SK-N-SH treated with all-trans-retinoic acid at 6 μM for 48 hours (cell line): ENCODE measurements around the gene TTYH2.

Source experiments
- ATAC-seq: fragments of 200-7000 bp; cut with Tn5 transposase; 3 replicates; pipeline ENCODE4 v1.9.1; 2020; ENCODE audit warnings: mild to moderate bottlenecking, moderate library complexity
- ARNTL ChIP-seq: fragments of 450-650 bp; formaldehyde crosslinking; IDR thresholded peaks from 2 replicates; pipeline ENCODE4 v1.5.0; 2020; ENCODE audit warnings: low read depth, mild to moderate bottlenecking, moderate library complexity, borderline replicate concordance
- BACH2 ChIP-seq: fragments of 250-450 bp; sonication (Bioruptor Pico); IDR thresholded peaks from 2 replicates; pipeline ENCODE4 v1.9.0; 2021; ENCODE audit warnings: mild to moderate bottlenecking, borderline replicate concordance
- CREB5 ChIP-seq: fragments of 250-450 bp; sonication (Bioruptor Pico); IDR thresholded peaks from 2 replicates; pipeline ENCODE4 v1.5.1; 2020; ENCODE audit warnings: low read depth, mild to moderate bottlenecking, moderate library complexity
- CSDC2 ChIP-seq: fragments of 250-450 bp; sonication (Bioruptor Pico); IDR thresholded peaks from 2 replicates; pipeline ENCODE4 v1.5.0; 2020; ENCODE audit warnings: mild to moderate bottlenecking, moderate library complexity
- CSRNP3 ChIP-seq: fragments of 250-450 bp; sonication (Bioruptor Pico); IDR thresholded peaks from 2 replicates; pipeline ENCODE4 v1.5.1; 2021; ENCODE audit warnings: mild to moderate bottlenecking, moderate library complexity
- ESRRG ChIP-seq: fragments of 250-450 bp; sonication (Bioruptor Pico); IDR thresholded peaks from 2 replicates; pipeline ENCODE4 v1.6.1; 2021; ENCODE audit warnings: mild to moderate bottlenecking
- GLIS3 ChIP-seq: fragments of 250-450 bp; sonication (Bioruptor Pico); IDR thresholded peaks from 2 replicates; pipeline ENCODE4 v1.5.0; 2020; ENCODE audit warnings: mild to moderate bottlenecking, moderate library complexity
- ISL1 ChIP-seq: fragments of 250-450 bp; sonication (Bioruptor Pico); IDR thresholded peaks from 2 replicates; pipeline ENCODE4 v2.1.2; 2022; ENCODE audit warnings: mild to moderate bottlenecking, moderate library complexity
- OSR1 ChIP-seq: fragments of 250-450 bp; sonication (Bioruptor Pico); IDR thresholded peaks from 2 replicates; pipeline ENCODE4 v1.8.0; 2022; ENCODE audit warnings: moderate library complexity, mild to moderate bottlenecking, inconsistent platforms
- PATZ1 ChIP-seq: fragments of 250-450 bp; sonication (Bioruptor Pico); IDR thresholded peaks from 2 replicates; pipeline ENCODE4 v1.8.0; 2020; ENCODE audit warnings: mild to moderate bottlenecking, moderate library complexity, borderline replicate concordance
- POU6F1 ChIP-seq: fragments of 250-450 bp; sonication (Bioruptor Pico); IDR thresholded peaks from 2 replicates; pipeline ENCODE4 v1.8.0; 2021; ENCODE audit warnings: low read depth, mild to moderate bottlenecking, moderate library complexity, borderline replicate concordance
- PPARA ChIP-seq: fragments of 250-450 bp; sonication (Bioruptor Pico); IDR thresholded peaks from 2 replicates; pipeline ENCODE4 v1.5.0; 2020; ENCODE audit warnings: mild to moderate bottlenecking, borderline replicate concordance
- RARB ChIP-seq: fragments of 250-450 bp; sonication (Bioruptor Pico); IDR thresholded peaks from 2 replicates; pipeline ENCODE4 v1.8.0; 2021; ENCODE audit warnings: mild to moderate bottlenecking, moderate library complexity
- TCF4 ChIP-seq: fragments of 250-450 bp; sonication (Bioruptor Pico); IDR thresholded peaks from 2 replicates; pipeline ENCODE4 v1.8.0; 2021; ENCODE audit warnings: mild to moderate bottlenecking, moderate library complexity, borderline replicate concordance
- TOX ChIP-seq: fragments of 250-450 bp; sonication (Bioruptor Pico); IDR thresholded peaks from 2 replicates; pipeline ENCODE4 v1.8.0; 2021; ENCODE audit warnings: mild to moderate bottlenecking, moderate library complexity, borderline replicate concordance
- TSHZ2 ChIP-seq: fragments of 250-450 bp; sonication (Bioruptor Pico); IDR thresholded peaks from 2 replicates; pipeline ENCODE4 v1.5.0; 2020; ENCODE audit warnings: mild to moderate bottlenecking, moderate library complexity
- ZC3H10 ChIP-seq: fragments of 250-450 bp; sonication (Bioruptor Pico); IDR thresholded peaks from 2 replicates; pipeline ENCODE4 v1.5.1; 2021; ENCODE audit warnings: mild to moderate bottlenecking, moderate library complexity
- ZFP3 ChIP-seq: fragments of 250-450 bp; sonication (Bioruptor Pico); IDR thresholded peaks from 2 replicates; pipeline ENCODE4 v1.5.0; 2020; ENCODE audit warnings: mild to moderate bottlenecking, moderate library complexity
- ZFP30 ChIP-seq: fragments of 450-650 bp; formaldehyde crosslinking; IDR thresholded peaks from 2 replicates; pipeline ENCODE4 v1.5.0; 2022; ENCODE audit warnings: mild to moderate bottlenecking, moderate library complexity
- ZNF565 ChIP-seq: fragments of 450-650 bp; formaldehyde crosslinking; conservative IDR thresholded peaks from 2 replicates; pipeline ENCODE4 v1.5.0; 2020; ENCODE audit warnings: low read depth, mild to moderate bottlenecking, moderate library complexity

Gene TTYH2

GRCh38 chr17:74267579-74267978 is 54.2 kb downstream of the TTYH2 start:
- TF ChIP-seq CSDC2 (CRISPR knock-in tag) (no peak), CREB5 (no peak), BACH2 (CRISPR knock-in tag) (no peak), ESRRG (no peak), ZFP3 (CRISPR knock-in tag) (no peak), POU6F1 (CRISPR knock-in tag) (no peak), ARNTL (CRISPR knock-in tag) (no peak), OSR1 (CRISPR knock-in tag) (no peak)
- ATAC-seq: no peak

- no peak for ATAC-seq
Observed at GRCh38 chr17:74267987-74268499, 54.7 kb downstream of the TTYH2 start.

More at GRCh38 chr17:74267987-74268499, 54.7 kb downstream of the TTYH2 start:
- TF ChIP-seq ZFP30 (CRISPR knock-in tag): no peak
- no peak for TF ChIP-seq CREB5
- TF ChIP-seq ZC3H10 (CRISPR knock-in tag): no peak
- TF ChIP-seq ISL1 (CRISPR knock-in tag): no peak
- TF ChIP-seq ZNF565 (CRISPR knock-in tag): no peak
- TF ChIP-seq CSRNP3 (CRISPR knock-in tag): no peak
- TF ChIP-seq TOX (CRISPR knock-in tag): no peak
- no peak for TF ChIP-seq GLIS3
- TF ChIP-seq RARB (CRISPR knock-in tag): no peak
- TF ChIP-seq POU6F1 (CRISPR knock-in tag): no peak
- TF ChIP-seq ESRRG: no peak
- TF ChIP-seq PPARA (CRISPR knock-in tag): no peak
- TF ChIP-seq TSHZ2 (CRISPR knock-in tag): no peak
- no peak for TF ChIP-seq BACH2 (CRISPR knock-in tag)
- TF ChIP-seq TCF4 (CRISPR knock-in tag): no peak
- TF ChIP-seq PATZ1 (CRISPR knock-in tag): no peak
